Bronchial epithelial cell (primary cell): Measurements from ENCODE around the gene SH2D4B. TPM values are rescaled to one million over a fixed set of nuclear protein-coding genes. Genes with fewer than 3 reads are reported as not detected.

Experiments used
- DNase-seq: peaks from one replicate; pipeline ENCODE4 v3.0.0-alpha.2; 2010; ENCODE audit warnings: low read depth
- FAIRE-seq: peaks from 2 replicates; lab custom pipeline; 2011; peaks lifted over from hg19 to GRCh38; lab: Jason Lieb, UNC
- H3K27me3 ChIP-seq: 2 replicates; pipeline ENCODE4 v1.5.1; 2011; ENCODE audit warnings: low read length; ENCODE audit not compliant: control insufficient read depth, insufficient read depth
- H3K36me3 ChIP-seq: 2 replicates; pipeline ENCODE4 v1.5.1; 2011; ENCODE audit warnings: low read length; ENCODE audit not compliant: control insufficient read depth, insufficient read depth
- H3K4me3 ChIP-seq: 2 replicates; pipeline ENCODE4 v1.5.1; 2011; ENCODE audit warnings: mild to moderate bottlenecking, low read depth, low read length, control low read depth
- total RNA-seq: library from RNA; depleted of rRNA; stranded (reverse); fragments of >200 nt; gene quantifications from 2 replicates; pipeline ENCODE4 v1.2.1, GENCODE V29; 2014
- TF ChIP-seq, protein P1 (sequence below): IDR thresholded peaks from 2 replicates; pipeline ENCODE4 v1.5.1; 2011; ENCODE audit warnings: mild to moderate bottlenecking, moderate library complexity, low read length, control low read depth, inconsistent platforms; ENCODE audit not compliant: insufficient read depth, severe bottlenecking

The SH2D4B gene
- total RNA-seq, 1 donor from 2014 or later, result under 0.01 TPM

DNA sequence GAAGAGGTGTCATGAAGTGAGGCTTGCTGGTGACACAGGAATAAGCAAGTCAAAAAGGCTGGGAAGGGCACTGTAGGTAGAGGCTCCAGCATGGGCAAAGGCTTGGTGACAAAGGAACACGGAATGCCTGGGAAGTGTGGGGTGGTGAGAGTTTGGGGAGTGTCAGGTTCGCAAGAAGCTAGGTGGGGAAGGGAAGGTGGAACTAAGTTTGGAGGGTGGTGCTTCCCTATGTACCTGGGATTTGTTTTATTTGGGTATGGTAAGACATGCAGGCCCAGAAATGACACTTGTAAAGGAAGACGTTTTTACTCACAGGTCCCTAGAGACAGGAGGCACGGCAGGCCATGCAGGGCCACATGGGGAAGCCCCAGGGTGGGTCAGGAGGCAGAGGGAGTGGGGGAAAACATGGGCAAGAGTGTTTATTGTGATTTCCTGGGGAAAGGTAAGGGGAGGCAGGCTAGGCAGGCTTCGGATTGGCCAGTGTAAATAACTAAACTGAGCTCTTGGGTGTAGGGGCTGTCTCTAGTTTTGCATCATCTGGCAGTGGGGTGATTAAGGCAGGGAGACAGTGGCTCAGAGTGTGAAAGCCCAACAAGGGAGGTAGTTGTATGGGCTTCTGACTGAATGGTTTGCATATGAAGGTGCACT, 52.1 kb downstream of the SH2D4B start:
- H3K36me3 ChIP-seq, result no peaks in the 10 kb centered on the region
- no peak overlapping the region for H3K4me3 ChIP-seq
- no peaks in the 10 kb centered on the region for H3K27me3 ChIP-seq
- FAIRE-seq, result peak; percentile 36
- TF ChIP-seq, protein P1, sequence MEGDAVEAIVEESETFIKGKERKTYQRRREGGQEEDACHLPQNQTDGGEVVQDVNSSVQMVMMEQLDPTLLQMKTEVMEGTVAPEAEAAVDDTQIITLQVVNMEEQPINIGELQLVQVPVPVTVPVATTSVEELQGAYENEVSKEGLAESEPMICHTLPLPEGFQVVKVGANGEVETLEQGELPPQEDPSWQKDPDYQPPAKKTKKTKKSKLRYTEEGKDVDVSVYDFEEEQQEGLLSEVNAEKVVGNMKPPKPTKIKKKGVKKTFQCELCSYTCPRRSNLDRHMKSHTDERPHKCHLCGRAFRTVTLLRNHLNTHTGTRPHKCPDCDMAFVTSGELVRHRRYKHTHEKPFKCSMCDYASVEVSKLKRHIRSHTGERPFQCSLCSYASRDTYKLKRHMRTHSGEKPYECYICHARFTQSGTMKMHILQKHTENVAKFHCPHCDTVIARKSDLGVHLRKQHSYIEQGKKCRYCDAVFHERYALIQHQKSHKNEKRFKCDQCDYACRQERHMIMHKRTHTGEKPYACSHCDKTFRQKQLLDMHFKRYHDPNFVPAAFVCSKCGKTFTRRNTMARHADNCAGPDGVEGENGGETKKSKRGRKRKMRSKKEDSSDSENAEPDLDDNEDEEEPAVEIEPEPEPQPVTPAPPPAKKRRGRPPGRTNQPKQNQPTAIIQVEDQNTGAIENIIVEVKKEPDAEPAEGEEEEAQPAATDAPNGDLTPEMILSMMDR, result no peak
- no peak for DNase-seq

DNA sequence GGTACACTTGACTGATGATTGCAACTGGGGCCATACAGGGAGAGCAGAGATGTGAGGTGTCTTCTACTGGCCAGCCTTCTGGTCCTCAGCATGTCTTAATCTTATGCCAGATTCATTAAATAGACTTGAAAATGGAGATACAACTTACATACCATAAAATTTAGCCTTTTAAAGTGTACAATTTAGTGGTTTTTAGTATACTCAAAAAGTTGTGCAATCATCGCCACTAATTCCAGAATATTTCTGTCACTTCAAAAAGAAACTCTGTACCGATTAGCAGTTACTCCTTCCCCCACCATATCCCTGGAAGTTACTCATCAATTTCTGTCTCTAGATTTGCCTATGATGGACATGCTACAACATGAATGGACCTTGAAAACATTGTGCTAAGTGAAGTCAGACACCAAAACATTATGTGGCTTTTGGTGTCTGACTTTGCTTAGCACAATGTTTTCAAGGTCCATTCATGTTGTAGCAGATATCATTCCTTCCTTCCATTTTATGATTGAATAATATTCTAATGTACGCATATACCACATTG, 53.0 kb downstream of the SH2D4B start:
- Histone ChIP-seq H3K4me3 (no peak overlapping the region), H3K36me3 (no peaks in the 10 kb centered on the region), H3K27me3 (no peaks in the 10 kb centered on the region)
- DNase-seq, result peak; percentile 94
- TF ChIP-seq, protein P1, result no peak
- FAIRE-seq, result no peak

DNA sequence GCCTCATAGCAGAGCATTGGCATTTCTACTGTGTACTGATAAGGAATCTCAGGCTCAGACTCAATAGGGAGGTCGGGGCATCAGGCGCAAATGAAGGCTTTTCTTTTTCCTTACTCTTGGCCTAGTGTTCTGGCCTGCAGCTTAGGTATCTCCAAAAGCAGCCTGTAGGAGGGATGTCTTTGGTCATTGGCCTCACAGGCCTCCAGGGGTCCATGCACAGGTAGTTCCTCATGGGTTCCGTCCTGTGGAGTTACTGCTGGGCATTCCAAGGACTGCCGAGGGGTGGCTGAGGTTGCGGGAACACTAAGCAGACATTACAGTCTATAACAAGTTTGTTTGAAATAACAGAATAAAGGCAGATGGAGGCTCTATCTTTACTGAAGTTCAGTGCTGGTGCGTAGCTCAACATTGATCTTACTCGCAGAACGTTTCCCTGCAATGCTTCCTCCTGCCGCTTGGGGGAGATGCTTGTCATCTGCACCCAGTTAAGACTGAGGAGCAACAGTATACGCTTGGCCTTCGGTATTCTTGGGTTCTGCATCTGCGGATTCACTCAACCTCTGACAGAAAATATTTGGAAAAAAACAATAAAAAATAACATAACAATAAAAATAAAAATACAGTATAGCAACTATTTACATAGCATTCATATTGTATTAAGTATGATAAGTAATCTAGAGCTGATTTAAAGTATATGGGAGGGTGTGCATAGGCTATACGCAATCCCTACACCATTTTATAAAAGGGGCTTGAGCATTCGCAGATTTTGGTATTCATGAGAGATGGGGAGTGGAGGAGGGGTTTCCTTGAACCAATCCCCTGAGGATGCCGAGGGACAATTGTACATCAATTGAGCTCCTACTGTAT, 58.9 kb downstream of the SH2D4B start:
- FAIRE-seq (peak; percentile 89), DNase-seq (peak; percentile 54)
- H3K36me3 ChIP-seq, result no peaks in the 10 kb centered on the region
- no peaks in the 10 kb centered on the region for H3K27me3 ChIP-seq
- TF ChIP-seq, protein P1, result peak; percentile 80
- H3K4me3 ChIP-seq, result no peak overlapping the region

DNA sequence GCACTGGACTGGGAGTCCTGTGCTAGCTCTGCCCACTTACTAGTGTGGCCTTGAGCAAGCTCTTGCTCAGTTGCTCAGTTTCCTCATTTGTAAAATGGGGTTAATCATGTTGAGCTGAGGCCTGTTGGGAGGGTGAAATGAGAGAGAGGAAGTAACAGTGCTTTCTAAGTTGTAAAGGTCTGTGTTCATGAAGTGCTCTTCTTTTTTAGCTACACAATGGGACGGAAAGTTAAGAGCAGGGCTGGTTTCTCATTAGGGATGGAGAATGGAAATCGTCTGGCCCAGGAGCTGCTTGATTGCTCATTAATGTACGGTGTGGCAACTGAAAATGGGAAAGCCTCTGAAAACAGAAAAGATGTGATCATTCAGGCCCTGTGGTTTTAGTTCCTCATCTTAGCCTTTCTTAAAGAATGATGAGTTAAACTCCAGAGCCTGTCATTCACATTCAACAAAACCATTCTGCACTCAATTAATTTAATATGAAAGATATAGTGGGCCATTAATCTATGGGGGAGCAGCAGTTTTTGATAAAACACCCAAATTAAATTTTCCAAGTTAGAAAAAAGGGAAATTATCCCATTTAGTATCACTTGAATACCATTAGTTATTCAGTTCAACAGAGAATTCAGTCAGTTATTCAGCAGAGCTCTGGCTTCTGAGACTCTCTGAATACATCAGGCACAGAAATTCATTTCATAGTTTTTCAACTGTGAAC, 60.5 kb downstream of the SH2D4B start:
- TF ChIP-seq, protein P1, result no peak
- H3K27me3 ChIP-seq, result no peaks in the 10 kb centered on the region
- DNase-seq (no peak), FAIRE-seq (no peak)
- H3K4me3 ChIP-seq, result no peak overlapping the region
- H3K36me3 ChIP-seq, result no peaks in the 10 kb centered on the region

DNA sequence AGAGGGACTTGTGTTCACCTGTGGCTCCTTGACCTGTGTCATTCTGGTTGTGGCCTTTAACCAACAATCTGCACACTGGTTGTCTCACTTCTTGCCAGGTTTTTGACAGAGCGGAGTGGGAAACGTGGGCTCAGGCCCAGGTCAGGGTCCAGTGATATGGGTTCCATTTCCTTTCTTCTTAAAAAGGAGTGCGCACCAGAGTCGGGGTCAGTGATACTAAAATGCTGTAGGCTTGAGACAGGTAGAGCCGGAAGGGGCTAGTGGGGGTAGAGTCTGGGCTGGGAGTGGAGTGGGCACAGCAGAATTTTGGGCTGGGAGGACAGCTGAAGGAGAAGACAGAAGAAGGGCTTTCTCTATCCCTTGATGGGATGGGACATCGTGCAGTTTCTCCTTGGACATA, 61.2 kb downstream of the SH2D4B start:
- Histone ChIP-seq H3K4me3 (no peak overlapping the region), H3K36me3 (no peaks in the 10 kb centered on the region), H3K27me3 (no peaks in the 10 kb centered on the region)
- FAIRE-seq (no peak), DNase-seq (no peak)
- TF ChIP-seq, protein P1, result no peak
